Panc1 (cell line): Measurements from ENCODE around the gene NT5C3A. TPM values are rescaled to one million over a fixed set of nuclear protein-coding genes. Genes with fewer than 3 reads are reported as not detected.

Source experiments
- ATAC-seq: fragments of 200-7000 bp; cut with Tn5 transposase; 2 replicates; pipeline ENCODE4 v1.9.1; 2020; ENCODE audit warnings: mild to moderate bottlenecking, moderate library complexity
- BruUV-seq: library from RNA; stranded (reverse); fragments of 400-500 nt; replicated peaks from 2 replicates; lab custom pipeline; 2021; lab: Mats Ljungman, UMichigan
- CTCF ChIA-PET: fragments of 300-600 bp; sonication (Branson Sonifier 250); formaldehyde crosslinking; loops from one replicate; lab custom pipeline; 2022; ENCODE audit warnings: antibody characterized with exemption; lab: Charles Lee
- POLR2A ChIA-PET: fragments of 300-600 bp; sonication (Branson Sonifier 250); formaldehyde crosslinking; loops from one replicate; lab custom pipeline; 2022; ENCODE audit warnings: antibody characterized with exemption; lab: Charles Lee
- DNase-seq: peaks from one replicate; pipeline ENCODE4 v3.0.0-alpha.2; 2010; ENCODE audit warnings: low read depth, low spot score
- H3K27ac ChIP-seq: 2 replicates; pipeline ENCODE4 v1.5.1; 2011; ENCODE audit warnings: mild to moderate bottlenecking, low read length, inconsistent platforms
- H3K27me3 ChIP-seq: fragments of 200-500 bp; sonication (Bioruptor generic); 2 replicates; pipeline ENCODE4 v1.6.0; 2014; ENCODE audit warnings: low read length, inconsistent platforms; ENCODE audit not compliant: control insufficient read depth, insufficient read depth
- H3K36me3 ChIP-seq: fragments of 200-500 bp; sonication (Bioruptor generic); 2 replicates; pipeline ENCODE4 v1.5.1; 2014; ENCODE audit warnings: inconsistent platforms, mild to moderate bottlenecking, low read length, moderate library complexity; ENCODE audit not compliant: control insufficient read depth, insufficient read depth
- H3K4me1 ChIP-seq: 2 replicates; pipeline ENCODE4 v1.5.1; 2011; ENCODE audit warnings: inconsistent platforms, mild to moderate bottlenecking, low read length, moderate library complexity; ENCODE audit not compliant: control insufficient read depth, insufficient read depth
- H3K4me3 ChIP-seq, 2 experiments: 2 replicates each; pipeline ENCODE4 v1.5.1; 2011 to 2012; ENCODE audit warnings: low read depth in 2 of 2, low read length in 2 of 2, mild to moderate bottlenecking in 2 of 2, inconsistent platforms in 1 of 2, moderate library complexity in 1 of 2
- H3K9me3 ChIP-seq: fragments of 200-500 bp; sonication (Bioruptor generic); 2 replicates; pipeline ENCODE4 v1.5.1; 2014; ENCODE audit warnings: low read depth, mild to moderate bottlenecking, inconsistent platforms, low read length, moderate library complexity; ENCODE audit not compliant: control insufficient read depth, insufficient read depth
- POLR2AphosphoS5 ChIP-seq: IDR thresholded peaks from 2 replicates; pipeline ENCODE4 v1.6.1; 2012; ENCODE audit warnings: mild to moderate bottlenecking, low read depth, low read length, moderate library complexity
- SIN3A ChIP-seq: IDR thresholded peaks from 2 replicates; pipeline ENCODE4 v1.6.1; 2012; ENCODE audit warnings: low read depth, mild to moderate bottlenecking, low read length, moderate library complexity, borderline replicate concordance; ENCODE audit not compliant: insufficient read depth
- TCF7L2 ChIP-seq: IDR thresholded peaks from 2 replicates; pipeline ENCODE4 v1.6.1; 2011; ENCODE audit warnings: mild to moderate bottlenecking, low read depth, low read length, inconsistent platforms
- in situ Hi-C: cut with HindIII; loops from 2 replicates; pipeline ENCODE4 v1.10.0; 2016; ENCODE audit warnings: low sequenced_read_pairs, low pct_unique_long_range_greater_than_20kb
- intact Hi-C: fragments of 100-400 bp; cut with micrococcal nuclease; formaldehyde crosslinking; loops from one replicate; pipeline ENCODE4 v1.10.0; 2022; ENCODE audit not compliant: unreplicated experiment
- total RNA-seq: library from RNA; stranded (reverse); gene quantifications from one replicate; pipeline ENCODE4 v1.2.1, GENCODE V29; 2021; ENCODE audit not compliant: unreplicated experiment
- TF ChIP-seq, protein P1 (sequence below), 2 experiments: IDR thresholded peaks; 2 replicates each; pipeline ENCODE4 v1.6.1; 2011 to 2012; ENCODE audit warnings: low read depth in 2 of 2, control low read depth in 1 of 2, low read length in 1 of 2, mild to moderate bottlenecking in 1 of 2, moderate library complexity in 1 of 2; ENCODE audit not compliant: insufficient read depth in 1 of 2
- TF ChIP-seq, protein P2 (sequence below): fragments of 450-650 bp; IDR thresholded peaks from 2 replicates; pipeline ENCODE4 v1.5.1; 2017; ENCODE audit warnings: mild to moderate bottlenecking

NT5C3A gene
- total RNA-seq, 1 experiment from 2014 or later = 29.1 TPM

DNA sequence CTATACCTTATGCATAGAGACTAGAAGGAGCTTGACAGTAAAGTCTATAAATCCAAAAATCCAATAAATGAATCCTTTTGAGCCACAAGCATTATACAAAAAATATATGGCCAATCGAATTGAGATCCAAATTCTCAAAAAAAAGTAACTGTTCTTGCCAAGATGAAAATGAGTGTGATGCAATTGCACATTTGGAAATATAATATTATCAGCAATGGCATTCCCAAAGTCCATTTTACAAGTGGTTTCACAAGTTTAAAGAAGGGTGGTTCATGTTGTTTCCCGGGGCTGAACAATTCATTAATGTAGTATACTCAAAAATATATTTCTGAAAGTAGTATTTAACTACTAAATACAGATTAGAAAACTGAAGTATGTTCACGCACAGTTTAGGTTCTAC is 39.3 kb upstream of the NT5C3A start:
- ChIA-PET CTCF (no interaction called here), POLR2A (no interaction called here)
- H3K4me1 ChIP-seq = no peaks in the 10 kb centered on the region; the same call in 1 of the 2 replicates
- intact Hi-C loops (no loop called here), in situ Hi-C loops (no loop called here)
- no peak overlapping the region for H3K27ac ChIP-seq
- peaks cover 17% of the 10 kb centered on the region for H3K36me3 ChIP-seq
- TF ChIP-seq, protein P1, sequence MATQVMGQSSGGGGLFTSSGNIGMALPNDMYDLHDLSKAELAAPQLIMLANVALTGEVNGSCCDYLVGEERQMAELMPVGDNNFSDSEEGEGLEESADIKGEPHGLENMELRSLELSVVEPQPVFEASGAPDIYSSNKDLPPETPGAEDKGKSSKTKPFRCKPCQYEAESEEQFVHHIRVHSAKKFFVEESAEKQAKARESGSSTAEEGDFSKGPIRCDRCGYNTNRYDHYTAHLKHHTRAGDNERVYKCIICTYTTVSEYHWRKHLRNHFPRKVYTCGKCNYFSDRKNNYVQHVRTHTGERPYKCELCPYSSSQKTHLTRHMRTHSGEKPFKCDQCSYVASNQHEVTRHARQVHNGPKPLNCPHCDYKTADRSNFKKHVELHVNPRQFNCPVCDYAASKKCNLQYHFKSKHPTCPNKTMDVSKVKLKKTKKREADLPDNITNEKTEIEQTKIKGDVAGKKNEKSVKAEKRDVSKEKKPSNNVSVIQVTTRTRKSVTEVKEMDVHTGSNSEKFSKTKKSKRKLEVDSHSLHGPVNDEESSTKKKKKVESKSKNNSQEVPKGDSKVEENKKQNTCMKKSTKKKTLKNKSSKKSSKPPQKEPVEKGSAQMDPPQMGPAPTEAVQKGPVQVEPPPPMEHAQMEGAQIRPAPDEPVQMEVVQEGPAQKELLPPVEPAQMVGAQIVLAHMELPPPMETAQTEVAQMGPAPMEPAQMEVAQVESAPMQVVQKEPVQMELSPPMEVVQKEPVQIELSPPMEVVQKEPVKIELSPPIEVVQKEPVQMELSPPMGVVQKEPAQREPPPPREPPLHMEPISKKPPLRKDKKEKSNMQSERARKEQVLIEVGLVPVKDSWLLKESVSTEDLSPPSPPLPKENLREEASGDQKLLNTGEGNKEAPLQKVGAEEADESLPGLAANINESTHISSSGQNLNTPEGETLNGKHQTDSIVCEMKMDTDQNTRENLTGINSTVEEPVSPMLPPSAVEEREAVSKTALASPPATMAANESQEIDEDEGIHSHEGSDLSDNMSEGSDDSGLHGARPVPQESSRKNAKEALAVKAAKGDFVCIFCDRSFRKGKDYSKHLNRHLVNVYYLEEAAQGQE (IDR thresholded peaks at IDR 0.05; ENCODE audit: insufficient read depth in 1 of 2, low read depth in 2 of 2, low read length in 1 of 2) = no peak
- TF ChIP-seq TCF7L2 (no peak), SIN3A (no peak), POLR2AphosphoS5 (no peak)
- TF ChIP-seq, protein P2, sequence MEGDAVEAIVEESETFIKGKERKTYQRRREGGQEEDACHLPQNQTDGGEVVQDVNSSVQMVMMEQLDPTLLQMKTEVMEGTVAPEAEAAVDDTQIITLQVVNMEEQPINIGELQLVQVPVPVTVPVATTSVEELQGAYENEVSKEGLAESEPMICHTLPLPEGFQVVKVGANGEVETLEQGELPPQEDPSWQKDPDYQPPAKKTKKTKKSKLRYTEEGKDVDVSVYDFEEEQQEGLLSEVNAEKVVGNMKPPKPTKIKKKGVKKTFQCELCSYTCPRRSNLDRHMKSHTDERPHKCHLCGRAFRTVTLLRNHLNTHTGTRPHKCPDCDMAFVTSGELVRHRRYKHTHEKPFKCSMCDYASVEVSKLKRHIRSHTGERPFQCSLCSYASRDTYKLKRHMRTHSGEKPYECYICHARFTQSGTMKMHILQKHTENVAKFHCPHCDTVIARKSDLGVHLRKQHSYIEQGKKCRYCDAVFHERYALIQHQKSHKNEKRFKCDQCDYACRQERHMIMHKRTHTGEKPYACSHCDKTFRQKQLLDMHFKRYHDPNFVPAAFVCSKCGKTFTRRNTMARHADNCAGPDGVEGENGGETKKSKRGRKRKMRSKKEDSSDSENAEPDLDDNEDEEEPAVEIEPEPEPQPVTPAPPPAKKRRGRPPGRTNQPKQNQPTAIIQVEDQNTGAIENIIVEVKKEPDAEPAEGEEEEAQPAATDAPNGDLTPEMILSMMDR = no peak
- no peaks in the 10 kb centered on the region for H3K9me3 ChIP-seq
- no peak overlapping the region for H3K4me3 ChIP-seq
- no peaks in the 10 kb centered on the region for H3K27me3 ChIP-seq
- no TSS peak for BruUV-seq
- DNase-seq (no peak), ATAC-seq (no peak)

DNA sequence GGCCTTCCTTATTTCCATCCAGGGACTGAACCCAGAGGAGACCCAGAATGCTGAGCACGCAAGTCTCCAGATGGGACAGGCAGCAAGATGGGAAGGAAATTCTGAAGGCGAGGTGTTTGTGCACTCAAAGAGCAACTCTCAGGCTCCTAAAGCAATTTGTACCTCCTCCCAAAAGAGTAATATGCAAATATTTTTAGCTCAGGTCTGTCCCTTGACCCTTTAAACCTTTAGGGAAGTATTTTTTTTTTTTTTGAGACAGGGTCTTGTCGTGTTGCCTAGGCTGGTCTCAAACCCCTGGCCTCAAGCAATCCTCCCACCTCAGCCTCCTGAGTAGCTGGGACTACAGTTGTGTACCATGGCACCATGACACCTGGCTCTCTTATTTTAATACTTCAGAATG is 38.2 kb upstream of the NT5C3A start:
- ChIA-PET POLR2A (interaction anchor here (0.7 to 0.9 kb wide), 2 partner anchors 18 to 40 kb away, joined by 5 read pairs; no protein-coding TSS in a partner anchor), CTCF (no interaction called here)
- DNase-seq = no peak
- TF ChIP-seq POLR2AphosphoS5 (no peak), TCF7L2 (no peak), SIN3A (no peak)
- Histone ChIP-seq H3K4me3 (no peak overlapping the region), H3K9me3 (no peaks in the 10 kb centered on the region), H3K36me3 (peaks cover 24% of the 10 kb centered on the region), H3K4me1 (no peaks in the 10 kb centered on the region), H3K27me3 (no peaks in the 10 kb centered on the region), H3K27ac (no peak overlapping the region)
- in situ Hi-C loops = no loop called here
- no TSS peak for BruUV-seq
- intact Hi-C loops = no loop called here
- ATAC-seq = no peak

DNA sequence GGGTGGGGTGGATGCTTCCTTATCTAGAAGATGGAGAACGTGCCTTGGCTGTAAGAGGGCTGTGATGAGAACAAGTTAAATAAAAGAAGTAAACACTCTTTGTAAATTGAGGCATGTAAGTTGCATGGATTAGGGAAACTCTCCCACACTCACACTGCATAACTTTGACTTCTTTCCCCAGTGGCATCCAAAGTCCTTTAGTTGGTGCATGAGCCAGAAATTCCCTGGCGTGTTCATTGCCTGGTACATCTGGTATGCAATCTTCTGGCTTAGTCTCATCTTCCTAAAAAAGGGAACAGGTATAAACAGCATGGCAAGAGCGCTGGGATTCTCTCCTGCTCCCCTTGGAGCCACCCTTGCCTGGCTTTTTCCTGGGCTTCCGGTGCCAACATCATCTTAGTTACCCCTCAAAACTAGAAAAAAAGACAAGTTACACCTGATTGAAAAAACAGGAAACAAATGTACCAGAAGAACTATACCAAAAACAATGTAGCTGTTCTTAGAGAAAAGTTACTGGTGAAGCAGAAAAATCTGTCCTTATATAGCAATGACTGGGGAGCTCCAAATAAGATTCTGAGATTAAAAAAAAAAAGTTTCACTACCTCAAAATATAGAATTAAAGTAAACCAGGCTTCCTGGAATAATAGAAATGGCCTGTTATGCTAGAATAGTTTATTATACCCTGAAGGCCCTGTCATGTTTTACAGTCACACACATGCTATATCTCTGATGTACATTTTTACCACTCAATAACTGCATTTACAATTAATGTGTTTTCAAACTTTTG is 36.8 kb upstream of the NT5C3A start:
- H3K9me3 ChIP-seq = no peaks in the 10 kb centered on the region
- H3K36me3 ChIP-seq = peaks cover 24% of the 10 kb centered on the region
- no TSS peak for BruUV-seq
- DNase-seq (no peak), ATAC-seq (no peak)
- in situ Hi-C loops = no loop called here
- POLR2A ChIA-PET = no interaction called here
- no peak for TF ChIP-seq POLR2AphosphoS5
- TF ChIP-seq, protein P2 = no peak
- TF ChIP-seq, protein P1 (IDR thresholded peaks at IDR 0.05; ENCODE audit: insufficient read depth in 1 of 2, low read depth in 2 of 2, low read length in 1 of 2) = no peak
- no peak for TF ChIP-seq SIN3A
- no peak for TF ChIP-seq TCF7L2
- no peak overlapping the region for H3K27ac ChIP-seq
- CTCF ChIA-PET = interaction anchor here (0.7 kb wide), 1 partner anchor 406 kb away, joined by 4 read pairs; no protein-coding TSS in a partner anchor
- H3K4me3 ChIP-seq = no peak overlapping the region
- no peaks in the 10 kb centered on the region for H3K4me1 ChIP-seq
- intact Hi-C loops = no loop called here
- H3K27me3 ChIP-seq = no peaks in the 10 kb centered on the region
